HS-27A (cell line): ENCODE data around the gene SMURF2.
A peak's percentile ranks its signal among the peaks of the same experiment; 100 is the strongest.
"Not testable (repeated sequence)": the region's sequence is repeated elsewhere in the genome, so short reads cannot be mapped to it uniquely, and the experiment has no call there.

Experiments
- DNase-seq: peaks from one replicate; pipeline ENCODE4 v3.0.0-alpha.2; 2012; ENCODE audit warnings: low read depth, missing footprints

The SMURF2 gene

DNA sequence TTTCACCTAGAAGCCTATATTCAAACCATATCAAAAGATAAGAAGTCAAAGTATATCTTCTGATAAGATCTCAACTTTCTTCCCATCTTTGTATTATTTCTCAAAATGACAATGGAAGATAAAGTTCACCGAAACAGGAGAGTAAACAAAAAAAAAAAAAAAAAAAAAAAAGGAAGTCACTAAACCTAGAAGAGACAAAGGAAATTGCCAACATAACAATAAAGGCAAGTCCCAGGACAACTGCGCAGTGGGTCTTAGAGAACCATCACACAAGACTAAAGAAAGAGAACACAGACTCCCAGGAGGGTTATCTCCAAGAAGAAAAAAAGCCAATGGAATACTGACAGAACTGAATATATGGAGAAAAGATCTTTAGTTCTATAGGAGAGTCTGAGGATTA lies 65.7 kb downstream of the SMURF2 start:
- no peak for DNase-seq

DNA sequence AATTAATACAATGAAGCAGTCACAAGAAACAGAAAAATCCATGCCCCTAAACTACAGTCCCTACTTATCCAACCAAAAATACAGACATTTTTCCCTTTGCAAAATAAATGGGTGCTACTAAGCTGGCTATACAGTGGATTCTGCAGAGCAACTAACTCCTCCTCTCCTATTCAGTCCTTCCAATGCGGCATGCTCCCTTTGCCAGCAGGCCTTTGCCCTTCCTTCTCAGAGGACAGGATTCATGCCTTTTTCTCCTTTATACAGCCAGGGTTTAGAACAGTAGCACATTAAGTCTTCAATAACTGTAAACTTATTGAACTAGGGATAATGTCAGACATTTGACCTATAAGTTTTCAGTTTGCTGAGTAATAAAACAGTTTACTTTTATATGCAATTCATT lies 70.2 kb downstream of the SMURF2 start:
- no peak for DNase-seq

DNA sequence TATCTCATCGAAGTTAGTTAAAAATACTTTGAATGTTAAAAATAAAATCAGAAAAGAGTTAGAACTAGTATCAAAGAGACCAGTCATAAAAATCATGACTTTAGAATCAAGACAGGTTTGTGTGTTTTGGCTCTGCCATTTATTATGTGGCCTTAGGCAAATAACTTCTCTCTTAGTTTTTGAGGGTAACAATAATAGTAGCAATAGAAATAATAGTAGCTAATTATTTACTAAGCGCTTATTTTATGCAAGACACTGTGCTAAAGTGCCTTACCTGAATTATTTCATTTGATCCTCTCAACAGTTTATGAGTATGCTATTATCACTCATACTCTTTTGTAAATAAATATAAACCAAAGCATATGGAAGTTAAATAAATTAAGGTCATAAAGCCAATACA lies 77.0 kb downstream of the SMURF2 start:
- DNase-seq = no peak

GRCh38 chr17:64583038-64583437 lies 79.1 kb downstream of the SMURF2 start:
- DNase-seq = no peak

DNA sequence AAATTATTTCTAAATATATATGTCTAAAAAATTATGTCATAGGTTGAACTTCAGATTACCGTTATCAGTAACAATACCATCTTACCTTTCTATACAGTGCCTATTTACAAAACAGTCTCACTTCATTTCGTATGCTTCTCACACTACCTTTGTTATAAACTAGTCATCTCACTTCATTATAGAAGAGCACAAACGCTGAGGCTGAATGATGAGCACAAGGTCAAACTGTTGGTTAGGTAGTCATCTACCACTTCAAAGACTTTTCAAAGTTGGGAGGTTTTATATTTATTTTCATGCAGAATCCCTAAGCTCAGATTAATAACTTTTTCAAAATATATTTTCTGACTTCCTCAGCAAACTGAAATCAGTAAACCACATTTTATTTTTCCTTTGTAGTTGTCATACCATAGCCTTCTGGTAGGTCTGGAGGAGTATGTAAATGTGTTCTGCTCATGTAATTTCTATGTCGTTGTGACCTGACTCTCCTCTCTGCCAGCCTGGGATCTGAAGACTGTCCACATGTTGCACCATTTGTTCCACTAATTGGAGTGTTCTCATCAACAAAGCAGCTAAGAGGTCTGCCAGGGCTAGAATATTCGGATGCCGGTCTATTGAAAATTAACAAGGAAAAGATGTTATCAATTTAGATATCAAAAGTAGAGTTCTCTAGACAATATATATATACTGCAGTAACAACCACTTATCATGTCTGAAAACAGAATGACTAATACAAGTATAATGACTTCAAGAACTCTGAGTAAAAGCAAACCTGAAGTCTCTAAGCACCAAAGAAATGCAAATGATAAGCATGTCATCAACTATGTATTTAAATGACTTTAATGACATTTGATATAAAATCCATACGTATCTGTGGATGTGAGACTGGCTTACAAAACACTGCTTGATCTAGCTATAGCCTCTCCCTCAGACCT lies 81.5 kb downstream of the SMURF2 start:
- no peak for DNase-seq

DNA sequence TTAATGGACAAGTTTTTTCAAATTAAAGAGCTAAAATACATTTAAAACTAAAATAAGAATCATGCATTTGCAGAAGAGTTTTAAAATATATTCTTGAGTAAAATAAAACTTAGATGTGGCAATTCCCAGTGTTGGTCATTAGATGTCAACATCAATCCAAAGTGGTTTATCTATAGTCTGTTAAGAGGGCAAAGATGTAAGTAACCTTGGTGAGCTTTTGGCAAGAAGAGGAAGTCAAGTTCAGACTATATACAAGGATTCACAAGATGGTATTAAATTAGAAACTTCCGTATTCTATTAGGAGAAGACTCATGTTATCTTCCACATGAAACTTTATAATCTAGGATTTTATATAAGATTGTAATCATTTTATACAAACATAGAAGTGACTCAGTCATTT lies 82.2 kb downstream of the SMURF2 start:
- no peak for DNase-seq

- DNase-seq = not testable (repeated sequence)
Observed at GRCh38 chr17:64577025-64577424, 85.1 kb downstream of the SMURF2 start.

DNA sequence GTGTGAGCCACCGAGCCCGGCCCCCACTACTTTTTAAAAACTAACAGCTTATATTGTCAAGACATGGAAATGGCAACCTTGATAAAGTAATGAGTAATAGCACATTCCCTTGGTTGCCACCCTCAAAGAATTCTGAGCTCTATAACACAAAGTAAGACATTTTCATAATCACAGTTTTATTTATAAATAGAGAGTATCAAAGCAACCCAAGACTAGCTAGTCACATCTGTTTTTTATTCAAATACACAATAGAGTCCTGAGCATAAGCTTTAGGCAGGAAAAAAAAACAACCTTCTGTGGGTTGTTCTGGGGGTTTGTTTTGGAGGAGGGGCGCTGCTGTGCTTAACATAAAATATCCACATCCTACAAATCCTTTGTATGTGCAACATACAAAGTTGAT lies 86.7 kb downstream of the SMURF2 start:
- DNase-seq = no peak

DNA sequence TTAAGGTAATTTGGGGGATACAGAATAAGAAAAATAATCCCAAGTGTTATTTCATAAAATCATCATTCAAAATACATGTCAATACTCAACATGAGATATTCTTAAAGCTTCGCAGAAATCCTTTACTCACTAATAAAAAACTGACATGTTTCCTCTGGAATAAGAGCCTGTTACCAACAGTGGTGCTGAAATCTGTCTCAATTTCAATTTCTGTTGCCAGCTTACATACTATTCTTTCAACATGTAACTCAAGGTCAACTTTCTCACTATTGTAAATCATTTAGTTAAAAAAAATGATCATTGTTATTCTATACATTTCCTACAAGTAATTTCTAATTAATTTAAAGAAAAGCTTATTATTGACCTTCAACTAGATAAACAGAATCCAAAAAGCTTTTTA lies 87.5 kb downstream of the SMURF2 start:
- no peak for DNase-seq

GRCh38 chr17:64573214-64573613 lies 88.9 kb downstream of the SMURF2 start:
- no peak for DNase-seq

GRCh38 chr17:64572682-64573154 lies 89.4 kb downstream of the SMURF2 start:
- DNase-seq = peak; percentile 2

DNA sequence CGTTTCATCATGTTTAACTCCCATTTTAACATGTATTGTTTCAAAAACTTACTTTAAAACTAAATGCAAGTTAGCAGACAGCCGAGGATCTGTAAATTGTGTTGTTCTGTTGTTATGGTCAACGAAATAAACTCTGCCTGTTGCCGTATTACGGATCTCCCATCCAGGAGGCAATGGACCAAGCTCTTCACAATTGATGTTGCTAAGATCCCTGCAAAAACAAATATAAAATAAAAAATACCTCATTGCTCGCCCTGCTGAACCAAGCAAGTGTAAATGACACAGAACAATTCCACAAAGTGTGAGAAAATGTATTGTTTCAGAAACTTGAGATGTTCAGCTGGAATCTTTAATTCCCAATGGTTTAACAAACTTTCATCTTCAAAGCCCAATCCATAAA lies 90.4 kb downstream of the SMURF2 start:
- DNase-seq = no peak

- DNase-seq = no peak
Observed at GRCh38 chr17:64565563-64565962, 96.5 kb downstream of the SMURF2 start.

GRCh38 chr17:64564098-64564497 lies 98.0 kb downstream of the SMURF2 start:
- no peak for DNase-seq

DNA sequence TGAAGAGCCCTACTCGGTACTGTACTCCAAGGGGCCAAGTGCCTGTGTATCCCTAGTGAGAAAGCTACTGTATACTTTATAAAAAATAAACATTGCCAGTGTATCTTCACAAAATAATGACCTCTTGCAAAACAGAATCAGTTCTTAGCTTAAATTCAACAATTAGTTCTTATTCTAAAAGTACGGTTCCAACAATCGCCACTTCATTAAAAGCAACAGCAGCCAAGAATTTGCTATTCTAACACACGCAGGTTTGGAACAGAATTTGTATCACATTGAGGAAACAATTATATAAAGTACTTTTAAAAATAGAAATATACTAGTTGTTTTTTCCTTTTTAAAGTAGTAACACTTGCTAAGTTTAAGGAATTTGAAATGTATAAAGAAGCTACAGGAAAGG lies 106.8 kb downstream of the SMURF2 start:
- no peak for DNase-seq

DNA sequence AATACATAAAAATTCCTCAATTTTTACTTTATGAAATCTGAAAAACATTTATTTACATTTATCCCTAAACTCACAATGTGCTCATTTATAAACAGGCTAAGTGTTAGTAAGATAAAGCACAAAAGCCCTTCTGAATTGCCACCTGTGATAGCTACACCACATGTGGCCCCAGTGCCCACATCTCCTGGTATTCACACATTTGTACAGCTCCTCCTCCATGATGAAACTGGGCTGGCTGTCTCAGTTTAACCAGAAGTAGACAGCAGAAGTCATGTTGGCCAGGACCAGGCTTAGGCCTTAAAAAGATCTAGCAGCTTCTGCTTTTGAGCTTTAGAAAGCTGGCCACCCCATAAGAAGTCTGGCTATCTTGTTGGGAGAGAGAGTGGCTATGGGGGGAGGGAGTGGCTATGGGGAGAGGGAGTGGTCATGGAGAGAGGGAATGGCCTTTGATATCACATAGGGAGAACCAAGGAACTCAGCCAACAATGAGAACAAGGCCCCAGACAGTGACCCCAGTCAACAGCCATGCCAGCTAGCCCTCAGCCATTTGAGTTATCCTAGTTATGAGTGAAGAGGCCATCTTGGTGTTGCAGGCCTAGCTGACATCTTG lies 108.0 kb downstream of the SMURF2 start:
- no peak for DNase-seq

DNA sequence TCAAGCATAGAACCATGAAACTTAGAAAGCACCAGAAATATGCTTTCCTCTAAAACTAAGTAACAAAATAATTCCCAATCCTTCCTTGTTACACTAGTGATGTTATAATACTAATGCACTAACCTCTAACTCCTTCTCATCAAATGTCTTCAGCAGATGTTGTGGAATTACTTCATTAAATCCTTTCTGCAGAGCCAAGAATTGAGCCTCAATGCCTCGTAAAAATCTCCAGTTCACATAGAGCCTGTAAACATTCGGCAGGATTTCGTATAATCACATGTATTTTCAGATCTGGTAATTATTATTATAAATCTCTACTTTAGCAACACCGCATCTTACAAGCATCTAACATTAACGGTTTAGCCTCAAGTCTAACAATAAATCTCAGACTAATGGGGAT lies 110.6 kb downstream of the SMURF2 start:
- DNase-seq = no peak

- DNase-seq = no peak
Observed at GRCh38 chr17:64547319-64547718, 114.8 kb downstream of the SMURF2 start.

- no peak for DNase-seq
Observed at GRCh38 chr17:64546716-64547115, 115.4 kb downstream of the SMURF2 start.

DNA sequence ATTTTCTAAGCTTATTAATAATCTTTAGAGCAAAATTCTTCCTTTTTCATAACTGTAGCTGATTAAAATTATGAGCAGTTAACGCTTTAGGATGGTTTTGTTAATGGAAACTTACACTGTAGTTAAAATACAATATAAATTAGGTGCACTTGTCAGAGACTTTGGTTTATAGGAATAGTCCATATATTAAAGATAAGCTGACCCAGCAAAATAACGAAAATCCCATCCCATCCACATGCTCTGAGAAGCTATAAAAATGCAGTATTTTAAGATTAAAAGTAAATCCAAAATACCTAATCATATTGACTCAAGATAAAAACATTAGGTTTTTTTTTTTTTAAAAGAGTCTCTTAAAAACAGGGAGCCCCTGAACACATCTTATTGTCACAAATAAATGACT lies 117.4 kb downstream of the SMURF2 start:
- no peak for DNase-seq

- DNase-seq = no peak
Observed at GRCh38 chr17:64540118-64540776, 121.9 kb downstream of the SMURF2 start.

DNA sequence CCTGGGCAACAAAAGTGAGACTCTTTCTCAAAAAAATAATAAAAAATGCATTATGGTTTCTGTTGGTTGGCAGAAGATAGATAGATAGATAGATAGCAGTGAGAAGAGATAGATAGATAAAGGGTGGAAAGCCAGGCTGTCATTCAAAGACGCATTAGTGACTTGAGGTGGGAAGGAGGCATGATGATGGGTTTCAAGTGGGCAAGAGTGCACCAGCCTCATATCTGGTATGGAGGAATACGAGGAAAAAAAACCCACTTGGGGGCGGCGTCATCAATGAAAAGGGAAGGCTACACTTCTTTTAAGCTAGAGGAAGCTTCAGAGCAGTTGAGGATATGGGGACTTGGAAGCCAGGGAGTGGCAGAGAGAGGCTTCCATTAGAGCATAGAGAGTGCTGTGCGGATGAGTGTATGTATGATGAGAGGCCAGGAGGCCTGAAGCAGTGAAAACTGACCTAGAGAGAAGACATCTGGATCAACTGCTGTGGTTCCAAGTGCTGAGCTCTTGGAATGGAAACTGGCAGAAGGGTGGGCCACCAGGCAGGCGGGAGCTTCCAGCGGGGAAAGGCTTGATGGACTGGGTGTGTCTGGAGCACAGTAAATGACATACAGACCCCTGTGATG lies 123.5 kb downstream of the SMURF2 start:
- no peak for DNase-seq
